SH-SY5Y (cell line): ENCODE measurements around the gene SGCA.

Source experiments
- GATA2 ChIP-seq: IDR thresholded peaks from 2 replicates; pipeline ENCODE4 v1.6.1; 2011; ENCODE audit warnings: mild to moderate bottlenecking, low read depth, low read length
- GATA3 ChIP-seq: IDR thresholded peaks from 2 replicates; pipeline ENCODE4 v1.6.1; 2011; ENCODE audit warnings: low read depth, mild to moderate bottlenecking, low read length, moderate library complexity

GRCh38 chr17:50147841-50148225, 18.0 kb upstream of the SGCA start:
- no peak for TF ChIP-seq GATA3
- no peak for TF ChIP-seq GATA2
